ENCODE results near the gene CRLF1.
A peak's percentile ranks its signal among the peaks of the same experiment; 100 is the strongest.

CRLF1 gene

DNA sequence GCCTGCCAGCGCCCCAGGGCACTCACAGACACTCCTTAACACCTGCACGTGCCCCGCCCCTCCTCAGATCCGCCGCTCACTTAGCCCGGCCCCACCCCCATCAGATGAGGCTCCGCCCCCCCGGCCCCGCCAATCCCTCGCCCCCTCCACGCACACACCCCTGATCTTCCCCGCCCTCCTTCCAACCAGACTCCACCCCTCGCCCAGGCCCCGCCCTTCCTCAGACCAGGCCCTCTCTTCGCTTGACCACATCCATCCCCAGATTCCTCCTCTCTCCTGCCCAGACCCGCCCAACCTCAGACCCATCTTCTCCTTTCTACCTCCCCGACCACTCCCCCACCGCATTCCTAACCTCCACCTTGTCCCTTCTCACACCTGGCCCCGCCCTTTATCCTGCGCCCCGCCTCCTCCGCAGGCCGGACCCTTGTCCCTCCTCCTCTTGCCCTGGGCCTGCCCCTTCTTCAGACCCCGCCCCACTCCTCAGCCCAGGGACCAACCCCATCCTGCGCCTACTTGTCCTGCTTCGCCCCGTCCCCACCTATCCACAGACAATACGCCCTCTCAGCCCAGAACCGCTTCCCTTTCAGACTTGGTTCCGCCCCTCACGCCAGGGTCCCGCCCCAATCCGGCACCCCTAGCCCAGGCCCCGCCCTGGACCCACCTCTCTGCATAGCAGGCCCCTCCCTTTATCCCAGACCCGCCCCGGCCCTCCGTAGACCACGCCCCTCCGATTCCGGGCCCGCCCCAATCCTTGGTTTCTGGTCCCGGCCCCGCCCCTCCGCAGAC lies 29.8 kb upstream of the CRLF1 start:
- peak; percentile 99 for DNase-seq

GRCh38 chr19:18635831-18636182 lies 29.2 kb upstream of the CRLF1 start:
- no peak for DNase-seq

DNA sequence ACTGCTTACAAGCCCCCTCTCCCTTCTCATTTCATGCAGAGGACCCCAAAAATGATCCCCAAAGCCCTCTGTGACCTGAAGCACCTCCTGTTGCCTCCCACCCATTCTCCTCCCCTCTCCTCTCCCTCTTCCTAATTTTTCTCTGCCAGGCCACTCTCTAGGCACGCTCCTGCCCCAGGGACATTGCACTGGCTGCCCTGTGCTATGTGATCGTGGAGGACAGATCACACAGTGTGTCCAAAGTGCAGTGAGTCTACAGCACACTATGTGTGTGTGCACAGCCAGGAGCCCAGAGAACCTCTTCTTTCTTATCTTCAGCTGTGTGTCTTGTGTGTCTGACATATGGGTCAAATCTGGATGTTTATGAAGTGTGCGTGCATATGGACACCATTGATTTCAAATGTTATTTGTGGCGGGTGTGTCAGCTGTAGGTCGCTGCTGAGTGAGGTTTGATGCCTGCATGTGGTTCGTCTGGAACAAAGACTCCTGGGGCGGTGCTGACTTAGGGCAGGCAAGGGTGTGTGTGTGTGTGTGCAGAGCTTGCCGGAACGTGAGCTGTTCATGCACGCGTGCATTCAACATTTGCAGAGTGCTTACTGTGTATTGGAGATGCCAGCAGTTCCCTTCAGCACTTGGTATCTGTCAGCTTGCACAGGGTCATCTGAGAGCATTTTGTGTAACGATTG lies 28.2 kb upstream of the CRLF1 start:
- DNase-seq, result peak; percentile 19

GRCh38 chr19:18633321-18633720 lies 26.7 kb upstream of the CRLF1 start:
- no peak for DNase-seq

DNA sequence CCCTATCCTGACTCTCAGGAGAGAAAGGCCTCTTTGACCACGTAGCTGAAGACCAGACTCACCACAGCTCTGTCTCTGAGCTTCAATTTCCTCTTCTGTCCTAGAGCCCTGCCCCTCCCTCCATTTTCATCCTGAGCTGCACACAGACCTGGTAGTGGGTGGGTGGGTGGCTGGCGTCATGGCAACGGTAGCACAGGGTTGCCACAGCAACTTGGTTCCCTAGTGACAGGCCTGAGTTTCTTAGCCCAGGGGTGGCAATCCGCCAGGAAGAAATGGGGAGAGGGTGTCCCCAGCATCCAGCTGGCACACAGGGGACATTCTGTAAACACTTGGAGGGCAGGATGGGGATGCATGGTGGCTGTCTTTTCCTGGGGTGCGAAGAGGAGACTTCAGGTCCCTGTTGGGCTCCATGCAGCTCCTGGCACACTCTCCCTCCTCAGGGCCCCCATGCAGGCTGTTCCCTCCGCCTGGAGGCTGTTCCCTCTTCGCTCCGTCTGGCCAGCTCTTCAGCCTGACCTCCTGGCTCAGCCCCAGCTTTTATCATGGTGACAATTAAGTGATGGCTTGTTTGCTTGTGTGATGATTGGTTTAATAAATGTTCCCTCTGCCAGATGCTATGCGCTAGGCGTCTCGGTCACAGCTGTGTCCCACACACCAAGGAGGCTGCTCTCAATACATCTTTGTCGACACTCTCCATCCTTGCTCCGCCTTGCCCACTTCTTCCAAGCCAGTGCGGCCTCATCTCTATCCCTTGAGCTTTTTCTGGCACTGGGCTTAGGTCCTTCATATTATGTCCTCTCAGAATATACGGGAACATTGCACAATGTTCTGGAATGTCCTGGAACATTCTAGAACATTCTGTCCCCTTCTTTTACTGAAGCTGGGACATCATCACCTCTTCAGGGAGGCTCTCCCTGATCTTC lies 22.8 kb upstream of the CRLF1 start:
- no peak for DNase-seq

- DNase-seq, result no peak
Measured at GRCh38 chr19:18626906-18627305, 20.3 kb upstream of the CRLF1 start.

- no peak for DNase-seq
Measured at GRCh38 chr19:18620902-18621301, 14.3 kb upstream of the CRLF1 start.

DNA sequence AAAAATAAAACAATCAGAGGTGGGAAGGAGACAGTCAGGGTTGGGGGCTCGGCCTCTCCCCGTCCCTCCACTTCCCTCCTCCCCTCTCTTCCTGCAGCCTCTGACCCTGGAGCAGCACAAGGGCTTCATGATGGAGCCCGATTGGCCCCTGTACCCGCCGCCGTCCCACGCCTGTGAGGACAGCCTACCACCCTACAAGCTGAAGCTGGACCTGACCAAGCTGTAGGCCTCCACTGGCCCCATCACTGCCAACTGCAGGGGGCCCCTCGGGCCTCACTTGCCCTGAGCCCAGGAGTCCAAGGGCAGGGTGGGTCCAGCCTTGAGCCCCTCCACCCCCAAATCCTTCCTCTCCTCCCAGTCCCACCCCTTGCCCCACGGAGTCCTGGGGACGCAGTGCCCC lies 13.7 kb upstream of the CRLF1 start:
- no peak for DNase-seq

DNA sequence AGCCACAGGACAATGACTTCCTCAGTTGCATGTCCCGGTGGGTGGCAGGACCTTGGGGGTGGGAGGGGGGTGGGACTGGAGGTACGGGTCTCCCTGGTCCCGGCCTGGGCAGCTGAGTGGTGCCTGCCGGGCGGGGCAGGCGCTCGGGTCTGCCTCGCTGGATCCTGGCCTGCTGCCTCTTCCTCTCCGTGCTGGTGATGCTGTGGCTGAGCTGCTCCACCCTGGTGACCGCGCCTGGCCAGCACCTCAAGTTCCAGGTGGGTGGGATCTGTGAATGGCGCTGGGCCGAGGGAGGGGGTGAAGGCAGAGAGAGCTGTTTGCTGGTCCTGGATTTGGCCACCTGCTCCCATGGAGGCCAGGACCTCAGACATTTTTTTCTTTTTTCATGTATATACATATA lies 11.6 kb upstream of the CRLF1 start:
- DNase-seq, result no peak

- no peak for DNase-seq
Measured at GRCh38 chr19:18617562-18617961, 11.0 kb upstream of the CRLF1 start.

DNA sequence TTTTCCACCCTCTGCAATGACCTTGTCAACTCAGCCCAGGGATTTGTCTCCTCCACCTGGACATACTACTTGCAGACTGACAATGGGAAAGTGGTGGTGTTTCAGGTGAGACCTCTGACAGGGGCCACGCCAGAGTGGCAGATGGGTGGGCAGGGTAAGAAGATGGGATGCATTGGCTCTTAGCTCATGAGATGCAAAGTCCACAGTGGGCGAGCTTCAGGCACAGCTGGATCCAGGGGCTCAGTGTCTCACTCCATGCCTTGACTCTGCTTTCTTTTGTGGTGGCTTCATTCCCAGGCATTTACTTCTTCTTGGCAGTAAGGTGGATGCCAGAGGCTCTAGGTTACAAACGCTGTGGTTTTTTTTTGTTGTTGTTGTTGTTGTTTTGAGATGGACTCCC lies 9.4 kb upstream of the CRLF1 start:
- DNase-seq, result no peak

- DNase-seq, result no peak
Measured at GRCh38 chr19:18613589-18614234, 7.1 kb upstream of the CRLF1 start.

DNA sequence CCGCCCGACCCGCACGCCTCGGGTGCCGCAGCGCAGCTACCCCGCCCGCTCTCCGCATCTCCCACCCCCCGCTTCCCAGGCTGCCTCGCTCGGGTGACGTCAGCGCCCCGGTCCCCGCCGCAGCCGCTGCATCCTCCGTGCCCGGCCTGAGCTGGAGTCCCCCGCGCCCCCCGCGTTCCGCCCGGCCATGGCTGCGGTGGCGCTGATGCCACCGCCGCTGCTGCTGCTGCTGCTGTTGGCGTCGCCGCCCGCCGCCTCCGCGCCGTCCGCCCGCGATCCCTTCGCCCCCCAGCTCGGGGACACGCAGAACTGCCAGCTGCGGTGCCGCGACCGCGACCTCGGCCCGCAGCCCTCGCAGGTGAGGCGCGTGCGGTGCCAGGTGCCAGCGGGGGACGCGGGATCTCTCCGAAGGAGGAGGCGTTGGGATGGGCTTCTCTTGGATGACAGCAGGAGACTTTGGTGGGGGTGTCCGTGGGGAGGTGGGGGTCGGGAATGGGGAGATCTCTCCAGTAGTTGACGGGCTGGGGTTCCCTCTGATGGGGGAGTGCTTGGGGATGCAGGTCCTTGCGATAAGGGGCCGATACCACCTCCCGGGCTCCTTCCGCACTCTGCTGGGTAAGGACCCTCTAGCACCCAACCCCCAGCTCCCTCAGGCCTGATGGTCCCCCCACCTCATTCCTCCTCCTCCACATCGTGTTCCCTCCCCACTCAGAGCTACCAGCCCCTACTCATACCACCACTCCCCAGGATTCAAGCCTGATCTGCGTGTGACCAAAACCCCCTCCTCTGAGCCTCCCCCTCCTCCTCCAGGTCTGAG lies 6.4 kb upstream of the CRLF1 start, which contains the start of gene TMEM59L:
TSS of gene TMEM59L (plus strand) at position 99 of the 817 bp plus-strand sequence. CDS start at position 188, 89 bp downstream.
- DNase-seq, result peak; percentile 71

DNA sequence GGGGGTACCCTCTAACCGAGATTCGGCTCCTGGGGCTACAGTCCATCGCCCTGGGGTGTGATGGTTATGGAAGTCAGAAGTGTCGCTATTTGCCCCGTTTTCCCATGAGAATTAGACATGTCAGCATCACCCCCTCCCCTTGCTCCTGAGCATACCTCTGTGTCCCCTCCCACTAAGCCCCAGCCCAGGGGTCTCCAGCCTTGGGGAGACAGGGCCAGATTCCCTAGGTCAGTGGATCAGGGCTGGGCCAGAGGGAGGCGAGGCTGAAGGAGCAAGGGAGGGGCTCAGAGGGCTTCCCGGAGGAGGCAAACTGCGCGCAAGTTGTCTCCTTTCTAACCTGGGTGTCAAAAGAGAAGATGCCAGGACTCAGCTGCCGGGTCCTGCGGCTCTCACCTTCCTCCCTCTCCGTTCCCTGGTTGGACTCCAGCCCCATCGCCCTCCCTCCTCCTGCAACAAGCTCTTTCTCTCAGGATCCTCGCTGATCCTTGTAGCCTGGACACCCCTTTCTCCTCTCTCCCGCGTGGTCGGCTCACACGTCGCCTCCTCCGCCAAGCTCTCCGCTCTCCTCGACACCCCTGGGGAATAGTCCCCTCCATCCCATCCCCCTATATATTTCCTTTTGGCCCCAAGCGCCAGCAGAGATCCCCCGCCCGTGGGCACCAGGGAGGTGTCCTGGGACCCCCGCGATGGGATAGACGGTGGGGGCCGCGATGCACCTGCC lies 5.6 kb upstream of the CRLF1 start:
- DNase-seq, result no peak

DNA sequence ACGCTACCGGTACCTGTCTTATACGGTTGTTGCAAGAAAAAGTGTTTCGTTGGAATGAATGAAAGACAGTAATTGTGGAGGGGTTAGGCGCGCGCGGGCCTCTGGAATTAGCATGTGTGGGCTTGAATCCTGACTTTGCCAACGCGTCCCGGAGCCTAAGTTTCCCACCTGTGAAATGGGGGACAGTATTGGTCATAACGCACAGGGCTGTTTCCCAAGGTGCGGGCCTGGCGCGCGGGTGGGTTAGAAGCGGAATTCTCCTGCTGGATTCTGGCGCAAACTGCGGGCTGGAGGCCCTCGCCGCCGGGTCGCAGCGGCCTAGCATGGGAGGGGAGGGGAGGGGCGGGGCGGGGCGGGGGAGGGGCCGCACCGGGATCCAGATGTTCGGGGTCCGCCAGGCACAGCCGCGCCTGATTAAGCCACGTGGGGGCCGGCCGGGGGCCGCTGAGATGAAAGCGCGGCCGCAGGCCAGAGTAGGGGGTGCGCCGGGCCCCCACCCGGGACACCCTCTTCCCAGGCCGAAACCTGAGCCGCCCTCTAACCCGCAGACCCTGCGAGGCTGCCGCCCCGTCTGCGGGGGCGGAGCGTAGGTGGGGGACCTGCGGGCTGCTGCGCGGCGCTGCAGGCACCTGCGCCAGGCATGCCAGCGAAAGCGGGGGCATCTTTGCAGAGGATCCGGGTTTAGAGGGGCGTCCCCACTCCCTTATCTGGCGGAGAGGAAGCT lies 4.9 kb upstream of the CRLF1 start:
- peak; percentile 39 for DNase-seq

DNA sequence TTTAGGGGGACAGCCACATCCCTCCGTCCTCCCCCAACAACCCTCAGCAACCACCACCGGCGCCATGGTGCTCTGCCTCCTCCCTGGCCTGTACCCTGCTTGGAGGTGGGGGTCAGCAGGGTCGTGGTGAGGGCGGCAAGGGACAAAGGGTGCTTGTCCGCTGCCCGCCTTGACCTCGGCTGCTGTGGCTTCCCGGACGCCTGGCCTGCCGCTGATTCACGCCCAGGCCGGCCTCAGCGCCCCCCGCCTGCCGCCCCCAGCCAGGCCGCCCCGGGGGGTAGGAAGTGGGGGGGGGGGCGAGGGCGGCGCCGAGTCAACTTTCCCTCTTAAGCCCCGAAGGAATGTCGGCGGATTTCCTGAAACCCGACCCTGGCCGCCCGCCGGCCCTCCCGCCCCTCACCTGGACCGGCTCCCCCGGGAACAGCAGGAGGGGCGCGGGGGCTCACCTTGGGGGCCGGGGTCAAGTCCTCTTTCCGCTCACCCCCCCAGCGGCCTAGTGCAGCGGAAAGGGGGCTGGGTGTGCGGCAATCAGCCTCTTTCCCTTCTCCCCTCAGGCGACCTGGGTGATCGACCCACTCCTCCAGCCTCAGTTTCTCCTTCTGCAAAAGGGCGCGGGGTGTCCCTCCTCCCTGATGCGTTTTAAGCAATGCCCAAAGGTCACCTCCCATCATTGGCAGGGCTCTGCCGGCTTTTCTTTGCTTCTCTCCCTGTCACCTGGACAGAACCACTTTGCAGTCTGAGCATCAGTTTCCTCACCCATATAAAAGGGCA lies 4.1 kb upstream of the CRLF1 start:
- DNase-seq, result no peak

DNA sequence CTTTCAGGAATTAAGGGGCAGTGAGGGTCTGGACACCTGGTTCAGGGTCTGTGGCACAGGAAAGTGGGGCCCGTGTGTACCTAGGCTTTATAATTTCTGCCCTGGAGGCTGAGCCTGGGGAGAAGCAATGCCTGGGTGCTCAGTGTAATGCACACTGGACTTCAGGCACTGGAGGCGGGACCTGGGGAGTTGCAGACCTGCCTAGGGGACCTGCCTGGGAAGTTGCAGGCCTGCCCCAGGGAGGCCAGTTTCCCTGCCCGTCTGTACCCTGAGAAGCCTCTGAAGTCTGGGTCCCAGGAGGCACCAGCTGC lies 3.6 kb upstream of the CRLF1 start:
- DNase-seq, result no peak

- no peak for DNase-seq
Measured at GRCh38 chr19:18609717-18610051, 3.1 kb upstream of the CRLF1 start.

DNA sequence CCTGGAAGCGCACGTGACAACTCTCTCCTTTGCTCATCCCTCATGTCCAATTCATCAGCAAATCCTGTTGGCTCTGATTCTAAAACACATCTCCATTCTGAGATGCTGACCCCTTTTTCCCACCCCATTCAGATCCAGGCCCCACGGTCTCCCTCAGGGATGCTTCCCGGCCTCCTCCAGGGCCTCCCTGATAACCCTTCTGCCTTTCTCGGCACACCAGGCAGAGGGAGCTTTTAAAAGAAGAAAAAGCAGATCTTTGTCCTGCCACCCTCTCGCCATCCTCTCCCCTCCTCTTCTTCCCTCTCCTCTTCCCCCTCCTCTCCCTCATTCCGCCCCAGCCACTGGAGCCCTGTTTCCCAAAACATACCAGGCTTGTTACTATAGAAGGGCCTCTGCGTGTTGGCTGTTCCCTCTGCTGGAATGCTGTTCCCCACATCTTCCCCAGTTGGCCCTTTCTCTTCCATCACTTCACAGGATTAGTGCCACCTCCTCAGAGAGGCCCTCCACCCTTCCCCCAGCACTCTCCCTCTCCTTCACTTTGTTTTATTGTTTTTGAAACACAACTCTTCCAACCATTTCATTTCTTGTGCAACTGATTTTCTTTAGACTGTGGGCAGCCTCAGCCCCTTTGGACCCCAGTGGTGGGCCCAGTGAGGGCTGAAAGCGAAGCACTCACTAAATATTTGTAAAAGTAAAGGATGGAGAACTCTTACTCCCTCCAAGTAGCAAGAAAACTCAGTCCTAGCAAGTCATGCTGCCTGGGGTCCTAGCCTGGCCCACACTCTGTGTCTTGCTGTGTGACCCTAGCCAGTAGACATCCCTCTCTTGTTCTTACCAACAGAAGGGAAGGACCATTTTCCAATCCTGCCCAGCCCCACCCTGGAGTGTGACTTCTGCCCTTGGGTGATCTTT lies 2.5 kb upstream of the CRLF1 start:
- DNase-seq, result no peak

Measured in CD4-positive, alpha-beta T cell treated with Interleukin-6 for 4 hours (primary cell).